HG02943 (cell line): ENCODE results near the gene AIF1L.

ENCODE experiments used
- ATAC-seq: cut with Tn5 transposase; IDR thresholded peaks from one replicate; pipeline ENCODE4 v1.9.1; 2021; ENCODE audit warnings: mild to moderate bottlenecking, low read depth, moderate library complexity; ENCODE audit not compliant: unreplicated experiment

AIF1L gene

GRCh38 chr9:131076347-131077195 lies 19.8 kb upstream of the AIF1L start:
- no peak for ATAC-seq

GRCh38 chr9:131078427-131079366 lies 17.6 kb upstream of the AIF1L start:
- ATAC-seq, result no peak

GRCh38 chr9:131080589-131080988 lies 15.7 kb upstream of the AIF1L start:
- ATAC-seq, result no peak

GRCh38 chr9:131081868-131082267 lies 14.5 kb upstream of the AIF1L start:
- ATAC-seq, result no peak

GRCh38 chr9:131082774-131083512 lies 13.4 kb upstream of the AIF1L start:
- ATAC-seq, result no peak

- no peak for ATAC-seq
These were observed 11.5 kb upstream of the AIF1L start for GRCh38 chr9:131084661-131085369.

GRCh38 chr9:131085370-131086122 lies 10.8 kb upstream of the AIF1L start:
- no peak for ATAC-seq

- no peak for ATAC-seq
These were observed 8.9 kb upstream of the AIF1L start for GRCh38 chr9:131087354-131087893.

GRCh38 chr9:131090025-131090787 lies 6.1 kb upstream of the AIF1L start:
- no peak for ATAC-seq

- no peak for ATAC-seq
These were observed 4.9 kb upstream of the AIF1L start for GRCh38 chr9:131091352-131091992.

GRCh38 chr9:131092030-131092429 lies 4.3 kb upstream of the AIF1L start:
- ATAC-seq, result no peak

GRCh38 chr9:131092548-131093440 lies 3.5 kb upstream of the AIF1L start:
- no peak for ATAC-seq

- ATAC-seq, result no peak
These were observed 2.3 kb upstream of the AIF1L start for GRCh38 chr9:131094015-131094414.

GRCh38 chr9:131094622-131095021 lies 1.7 kb upstream of the AIF1L start:
- no peak for ATAC-seq

- ATAC-seq, result no peak
These were observed 564 bp upstream of the AIF1L start for GRCh38 chr9:131095666-131096268.

GRCh38 chr9:131097126-131097947 lies 1.0 kb downstream of the AIF1L start:
- ATAC-seq, result no peak
